HepG2 (cell line): ENCODE results near the gene ATP6V1F. TPM values are rescaled to one million over a fixed set of nuclear protein-coding genes. Genes with fewer than 3 reads are reported as not detected.

Experiments
- ATAC-seq: fragments of 200-7000 bp; cut with Tn5 transposase; 3 replicates; pipeline ENCODE4 v1.9.1; 2020; ENCODE audit warnings: mild to moderate bottlenecking, moderate library complexity
- BruUV-seq: library from RNA; stranded (reverse); fragments of 400-500 nt; replicated peaks from 2 replicates; lab custom pipeline; 2021; lab: Mats Ljungman, UMichigan
- CTCF ChIA-PET: fragments of 300-600 bp; formaldehyde crosslinking; extraction: SDS; loops from one replicate; lab custom pipeline; 2021; ENCODE audit warnings: low total read pairs, inconsistent platforms, low intra/inter-chr PET ratio; lab: Yijun Ruan, JAX
- POLR2A ChIA-PET: fragments of 350-600 bp; sonication (Branson Sonifier 250); formaldehyde crosslinking; loops from one replicate; lab custom pipeline; 2020; ENCODE audit warnings: antibody characterized with exemption, inconsistent platforms; lab: Yijun Ruan, JAX
- DNase-seq: peaks from one replicate; pipeline ENCODE4 v3.0.0-alpha.2; 2015; ENCODE audit warnings: low spot score
- FAIRE-seq: peaks from 3 replicates; lab custom pipeline; 2011; peaks lifted over from hg19 to GRCh38; lab: Jason Lieb, UNC
- H2AFZ ChIP-seq: one replicate; pipeline ENCODE4 v1.6.1; 2011; ENCODE audit warnings: low read length, inconsistent platforms
- H3K27ac ChIP-seq: fragments of 300-600 bp; 3 replicates; pipeline ENCODE4 v1.8.0; 2011; ENCODE audit warnings: mixed run types, mild to moderate bottlenecking, mixed read lengths, low read length, inconsistent platforms; ENCODE audit not compliant: insufficient read depth; ENCODE audit errors: extremely low read length
- H3K27me3 ChIP-seq, 2 experiments: fragments of 200-600 bp in 1 of 2; 2 replicates in 1 of 2; 3 replicates in 1 of 2; pipeline versions ENCODE4 v1.6.0 to v1.8.0; 2011; ENCODE audit warnings: low read length in 2 of 2, mild to moderate bottlenecking in 2 of 2, moderate library complexity in 2 of 2, inconsistent platforms in 1 of 2; ENCODE audit not compliant: insufficient read depth in 2 of 2, control insufficient read depth in 1 of 2
- H3K36me3 ChIP-seq, 2 experiments: fragments of 200-600 bp in 1 of 2; replicated peaks in 1 of 2; 2 replicates in 1 of 2; 3 replicates in 1 of 2; pipeline versions ENCODE4 v1.5.1 to v1.8.0; 2011; ENCODE audit warnings: low read length in 2 of 2, inconsistent platforms in 1 of 2; ENCODE audit not compliant: insufficient read depth in 2 of 2, control insufficient read depth in 1 of 2
- H3K4me1 ChIP-seq: 2 replicates; pipeline ENCODE4 v1.5.1; 2012; ENCODE audit warnings: low read length, inconsistent platforms; ENCODE audit not compliant: insufficient read depth
- H3K4me2 ChIP-seq: 2 replicates; pipeline ENCODE4 v1.6.0; 2011; ENCODE audit warnings: low read depth, low read length, inconsistent platforms
- H3K4me3 ChIP-seq, 3 experiments: fragments of 200-600 bp in 1 of 3; sonication (generic), shearing (Covaris generic) in 1 of 3; replicated peaks in 1 of 3; 2 replicates each; pipeline ENCODE4 v1.5.1; 2011 to 2016; ENCODE audit warnings: low read length in 3 of 3, inconsistent platforms in 2 of 3, low read depth in 2 of 3, mild to moderate bottlenecking in 2 of 3, control low read depth in 1 of 3, mixed read lengths in 1 of 3; ENCODE audit not compliant: insufficient read depth in 1 of 3
- H3K79me2 ChIP-seq: one replicate; pipeline ENCODE4 v1.6.1; 2011; ENCODE audit warnings: low read length, inconsistent platforms; ENCODE audit not compliant: insufficient read depth
- H3K9ac ChIP-seq: 2 replicates; pipeline ENCODE4 v1.6.0; 2011; ENCODE audit warnings: mild to moderate bottlenecking, low read depth, low read length, inconsistent platforms; ENCODE audit not compliant: insufficient read depth
- H3K9me3 ChIP-seq: 2 replicates; pipeline ENCODE4 v1.5.1; 2012; ENCODE audit warnings: mild to moderate bottlenecking, low read length
- H4K20me1 ChIP-seq: 2 replicates; pipeline ENCODE4 v1.6.0; 2011; ENCODE audit warnings: inconsistent platforms, mild to moderate bottlenecking, low read length, moderate library complexity; ENCODE audit not compliant: insufficient read depth
- TCF7L2 ChIP-seq: IDR thresholded peaks from 2 replicates; pipeline ENCODE4 v1.6.1; 2011; ENCODE audit warnings: mild to moderate bottlenecking, low read depth, low read length, moderate library complexity
- THAP11 ChIP-seq: IDR thresholded peaks from 2 replicates; pipeline ENCODE4 v1.6.1; 2016; ENCODE audit warnings: missing biosample characterization, missing genetic modification reagents
- ZNF230 ChIP-seq: sonication (generic); formaldehyde crosslinking; IDR thresholded peaks from 2 replicates; pipeline ENCODE4 v1.4.0; 2020; ENCODE audit warnings: mild to moderate bottlenecking, missing genetic modification reagents
- ZNF263 ChIP-seq: sonication (generic); formaldehyde crosslinking; IDR thresholded peaks from 2 replicates; pipeline ENCODE4 v1.4.0; 2020; ENCODE audit warnings: missing genetic modification reagents
- WGBS: methylation state at CpG from one replicate; pipeline ENCODE4 v1.1.6; 2017; ENCODE audit warnings: low lambda C conversion rate; 5-methylcytosine and 5-hydroxymethylcytosine counted together
- in situ Hi-C: cut with HindIII; loops from 2 replicates; pipeline ENCODE4 v1.10.0; 2017; ENCODE audit warnings: low pct_unique_long_range_greater_than_20kb; ENCODE audit not compliant: extremely low pct_ligation_motif_present
- intact Hi-C: fragments of 100-400 bp; cut with micrococcal nuclease; formaldehyde crosslinking; loops from one replicate; pipeline ENCODE4 v1.10.0; 2022; ENCODE audit not compliant: unreplicated experiment
- polyA plus RNA-seq, 8 experiments: library from polyadenylated mRNA; depleted of rRNA in 3 of 8; stranded (reverse) in 7 of 8; unstranded in 1 of 8; fragments of >200 nt; fragmentation: Illumina TruSeq in 4 of 8; extraction: Trizol in 4 of 8; gene quantifications; 2 replicates each; pipeline versions ENCODE4 v1.2.1 to v1.2.3, GENCODE V29; 2011 to 2016; ENCODE audit warnings: low read depth in 4 of 8, missing spikeins in 1 of 8, mixed read lengths in 1 of 8; ENCODE audit not compliant: insufficient read depth in 1 of 8
- total RNA-seq, 5 experiments: library from RNA; depleted of rRNA; stranded (reverse); fragments of >200 nt; fragmentation: Illumina TruSeq; extraction: Trizol; gene quantifications; 2 replicates each; pipeline ENCODE4 v1.2.3, GENCODE V29; 2016; ENCODE audit warnings: low read depth in 1 of 5
- TF ChIP-seq, protein P1 (sequence below): sonication (generic); formaldehyde crosslinking; IDR thresholded peaks from 2 replicates; pipeline ENCODE4 v1.4.0; 2020; ENCODE audit warnings: low read depth, mild to moderate bottlenecking, missing genetic modification reagents

Gene ATP6V1F
- total and polyA plus RNA-seq, 2 of the 13 experiments (the other 11 are each of a cell fraction or from before 2014, with no cell fraction given): 87.2 to 132 TPM

DNA sequence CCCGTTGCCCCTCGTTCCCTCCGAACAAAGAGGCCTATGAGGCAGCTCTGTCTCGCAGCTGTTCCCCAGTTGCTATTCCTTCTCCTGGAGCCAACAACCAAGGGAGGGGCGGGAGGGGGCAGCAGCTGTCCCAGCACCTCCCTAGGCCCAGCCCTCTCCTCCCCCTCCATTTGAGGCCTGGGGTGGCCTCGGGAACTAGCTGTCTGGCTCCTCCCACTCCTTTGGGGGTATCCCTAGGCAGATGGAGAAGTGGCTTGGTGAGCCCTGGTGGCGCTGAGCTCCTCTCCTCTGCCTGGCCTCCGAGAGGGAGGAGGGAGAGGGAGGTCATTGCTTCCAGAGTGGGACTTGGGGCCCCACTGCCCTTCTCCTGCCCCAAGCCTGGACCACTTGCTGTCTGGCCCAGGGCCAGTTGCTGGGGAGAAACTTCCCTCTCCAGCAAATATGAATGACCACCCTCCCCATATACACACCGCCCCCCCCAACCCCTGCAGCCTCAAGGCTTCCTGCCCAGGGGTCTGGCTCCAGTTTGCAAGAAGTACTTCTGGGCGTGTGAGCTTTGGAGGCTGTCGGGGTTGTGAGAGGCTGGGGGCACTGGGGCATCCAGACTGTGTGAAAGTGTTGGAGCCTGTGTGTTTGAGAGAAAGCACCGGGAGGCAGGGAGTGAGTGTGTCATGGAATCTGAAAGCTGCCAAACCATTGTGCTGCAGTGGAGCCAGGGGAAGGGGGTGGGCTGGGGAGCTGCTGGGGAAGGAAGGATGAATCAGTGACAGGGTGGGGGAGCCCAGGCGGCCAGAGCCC is 29.3 kb upstream of the ATP6V1F start:
- Histone ChIP-seq H3K79me2 (no peaks in the 10 kb centered on the region), H3K27me3 (peaks cover 3 to 23% of the 10 kb centered on the region in 2 experiments; a peak in 4 of 5 replicates), H3K4me3 (no peak overlapping the region), H3K36me3 (no peaks in the 10 kb centered on the region), H2AFZ (no peak overlapping the region), H3K9ac (no peak overlapping the region), H3K4me2 (no peak overlapping the region), H3K27ac (no peak overlapping the region), H3K4me1 (peaks cover 22% of the 10 kb centered on the region), H3K9me3 (no peaks in the 10 kb centered on the region), H4K20me1 (no peaks in the 10 kb centered on the region)
- WGBS: 9% methylated on average over 6 of the region's 13 CpGs
- in situ Hi-C loops: no loop called here
- intact Hi-C loops: no loop called here
- POLR2A ChIA-PET: no interaction called here
- CTCF ChIA-PET: no interaction called here
- BruUV-seq: no TSS peak
- peak; percentile 68 for TF ChIP-seq ZNF263 (CRISPR knock-in tag)
- TF ChIP-seq, protein P1, sequence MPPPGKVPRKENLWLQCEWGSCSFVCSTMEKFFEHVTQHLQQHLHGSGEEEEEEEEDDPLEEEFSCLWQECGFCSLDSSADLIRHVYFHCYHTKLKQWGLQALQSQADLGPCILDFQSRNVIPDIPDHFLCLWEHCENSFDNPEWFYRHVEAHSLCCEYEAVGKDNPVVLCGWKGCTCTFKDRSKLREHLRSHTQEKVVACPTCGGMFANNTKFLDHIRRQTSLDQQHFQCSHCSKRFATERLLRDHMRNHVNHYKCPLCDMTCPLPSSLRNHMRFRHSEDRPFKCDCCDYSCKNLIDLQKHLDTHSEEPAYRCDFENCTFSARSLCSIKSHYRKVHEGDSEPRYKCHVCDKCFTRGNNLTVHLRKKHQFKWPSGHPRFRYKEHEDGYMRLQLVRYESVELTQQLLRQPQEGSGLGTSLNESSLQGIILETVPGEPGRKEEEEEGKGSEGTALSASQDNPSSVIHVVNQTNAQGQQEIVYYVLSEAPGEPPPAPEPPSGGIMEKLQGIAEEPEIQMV (CRISPR knock-in tag): no peak
- ATAC-seq: no peak
- no peak for FAIRE-seq
- no peak for DNase-seq

DNA sequence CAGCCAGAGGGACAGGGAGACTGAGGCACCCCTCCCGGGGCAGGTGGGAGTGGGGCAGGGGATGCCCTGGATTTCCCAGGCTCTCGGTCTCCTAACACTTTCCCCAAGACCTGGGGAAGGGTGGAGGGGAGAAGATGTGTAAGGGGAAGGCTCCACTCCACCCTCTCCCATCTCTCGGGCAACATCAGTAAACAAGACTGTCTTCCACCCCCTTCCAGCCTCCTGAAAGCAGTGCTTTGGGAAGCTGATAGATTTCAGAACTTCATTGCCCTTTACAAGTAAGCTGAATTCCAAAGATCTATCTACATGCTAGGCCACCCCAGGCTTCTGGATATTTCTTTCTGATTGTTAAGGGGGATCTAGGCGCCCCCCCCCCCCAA is 28.7 kb upstream of the ATP6V1F start:
- CTCF ChIA-PET: no interaction called here
- H2AFZ ChIP-seq: no peak overlapping the region
- FAIRE-seq: no peak
- no peak for ATAC-seq
- no peaks in the 10 kb centered on the region for H4K20me1 ChIP-seq
- H3K9ac ChIP-seq: no peak overlapping the region
- intact Hi-C loops (no loop called here), in situ Hi-C loops (no loop called here)
- 0% methylated on average over 2 of the region's 4 CpGs for WGBS
- H3K9me3 ChIP-seq: no peaks in the 10 kb centered on the region
- H3K4me3 ChIP-seq: no peak overlapping the region
- DNase-seq: no peak
- BruUV-seq: no TSS peak
- TF ChIP-seq TCF7L2 (no peak), THAP11 (CRISPR knock-in tag) (no peak), ZNF230 (CRISPR knock-in tag) (no peak)
- peaks cover 3 to 23% of the 10 kb centered on the region in 2 experiments; a peak in 3 of 5 replicates for H3K27me3 ChIP-seq
- no peak overlapping the region for H3K4me2 ChIP-seq
- no peaks in the 10 kb centered on the region for H3K36me3 ChIP-seq
- no peaks in the 10 kb centered on the region for H3K79me2 ChIP-seq
- H3K4me1 ChIP-seq: peaks cover 17% of the 10 kb centered on the region
- POLR2A ChIA-PET: no interaction called here
- H3K27ac ChIP-seq: no peak overlapping the region
